SK-N-MC (cell line): Measurements from ENCODE around the gene HNRNPF.

Source experiments
- EZH2 ChIP-seq: fragments of 200-600 bp; sonication (generic); IDR thresholded peaks from one replicate; pipeline ENCODE4 v1.6.1; 2017; ENCODE audit warnings: antibody characterized with exemption
- POLR2AphosphoS5 ChIP-seq: IDR thresholded peaks from 2 replicates; pipeline ENCODE4 v1.6.1; 2012; ENCODE audit warnings: mild to moderate bottlenecking, low read depth, low read length, borderline replicate concordance

GRCh38 chr10:43395571-43396060 lies 13.4 kb downstream of the HNRNPF start:
- no peak for TF ChIP-seq EZH2
- TF ChIP-seq POLR2AphosphoS5, result no peak
